Mucosa of stomach (tissue), 1 donor: ENCODE data around the gene FAM222A.

Experiments
- H3K27me3 ChIP-seq: one replicate; pipeline ENCODE4 v1.7.0; 2013; ENCODE audit warnings: mild to moderate bottlenecking, low read length; ENCODE audit not compliant: control insufficient read depth, insufficient read depth
- H3K36me3 ChIP-seq: one replicate; pipeline ENCODE4 v1.7.0; 2013; ENCODE audit warnings: low read length; ENCODE audit not compliant: control insufficient read depth, insufficient read depth
- H3K4me1 ChIP-seq: one replicate; pipeline ENCODE4 v1.7.0; 2013; ENCODE audit warnings: mild to moderate bottlenecking, low read length; ENCODE audit not compliant: control insufficient read depth, insufficient read depth
- H3K4me3 ChIP-seq: one replicate; pipeline ENCODE4 v1.7.0; 2013; ENCODE audit warnings: low read length
- H3K9ac ChIP-seq: one replicate; pipeline ENCODE4 v1.7.0; 2013; ENCODE audit warnings: mild to moderate bottlenecking, low read length, moderate library complexity
- H3K9me3 ChIP-seq: one replicate; pipeline ENCODE4 v1.7.0; 2013; ENCODE audit warnings: mild to moderate bottlenecking, low read length, moderate library complexity; ENCODE audit not compliant: control insufficient read depth
- donor health status: Pancreatic carcinoma.

Gene FAM222A

DNA sequence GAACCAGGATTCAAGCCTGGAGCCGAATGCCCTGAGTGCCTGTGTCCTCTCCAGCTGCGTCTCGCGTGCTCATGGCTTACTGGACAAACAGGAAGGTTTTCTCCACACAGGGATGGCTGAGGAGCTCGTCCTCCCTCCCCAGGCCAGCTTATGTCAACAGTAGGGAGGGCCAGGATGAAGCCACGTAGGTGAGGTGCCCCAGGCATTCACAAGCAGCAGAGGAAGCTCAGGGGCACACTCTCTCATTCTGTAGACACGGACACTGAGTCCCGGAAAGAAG lies 70.3 kb downstream of the FAM222A start:
- H3K36me3 ChIP-seq = no peaks in the 10 kb centered on the region
- no peaks in the 10 kb centered on the region for H3K4me1 ChIP-seq
- no peaks in the 10 kb centered on the region for H3K9me3 ChIP-seq
- no peak overlapping the region for H3K4me3 ChIP-seq
- no peaks in the 10 kb centered on the region for H3K27me3 ChIP-seq
- no peak overlapping the region for H3K9ac ChIP-seq

DNA sequence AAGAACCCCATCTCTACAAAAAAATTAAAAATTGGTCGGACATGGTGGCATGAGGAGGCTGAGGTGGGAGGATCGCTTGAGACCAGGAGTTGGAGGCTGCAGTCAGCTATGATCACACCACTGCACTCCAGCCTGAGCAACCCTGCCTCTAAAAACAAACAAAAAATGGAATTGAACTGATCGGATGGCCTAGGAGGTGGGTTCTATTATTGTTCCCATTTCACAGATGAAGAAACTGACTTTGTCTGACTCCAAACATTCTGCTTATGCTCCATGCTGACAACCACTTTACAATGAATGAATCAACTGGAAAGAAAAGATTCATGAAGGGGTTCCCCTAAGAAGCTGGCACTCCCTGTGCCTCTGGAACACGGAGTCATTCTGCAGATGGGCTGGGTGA lies 72.2 kb downstream of the FAM222A start:
- no peaks in the 10 kb centered on the region for H3K36me3 ChIP-seq
- no peak overlapping the region for H3K9ac ChIP-seq
- H3K4me1 ChIP-seq = no peaks in the 10 kb centered on the region
- no peak overlapping the region for H3K4me3 ChIP-seq
- H3K27me3 ChIP-seq = no peaks in the 10 kb centered on the region
- H3K9me3 ChIP-seq = no peaks in the 10 kb centered on the region

DNA sequence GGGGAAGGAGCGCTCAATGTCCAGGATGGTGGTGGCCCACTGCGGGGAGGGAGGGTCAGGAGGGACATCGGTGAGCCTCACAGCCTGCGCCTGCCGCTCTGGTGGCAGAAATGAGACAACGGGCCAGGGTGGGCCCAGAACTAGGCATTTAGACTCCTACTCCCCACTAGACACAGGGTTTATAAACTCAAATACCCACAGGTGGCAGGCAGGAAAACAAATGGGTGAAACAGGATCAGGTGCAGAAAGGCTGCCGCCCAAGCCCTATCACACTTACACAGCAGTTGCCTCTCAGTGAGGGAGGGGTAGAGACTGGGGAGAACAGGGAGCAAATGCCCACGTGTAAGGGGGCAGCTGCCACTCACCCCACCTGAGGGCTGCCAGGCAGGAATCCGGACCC lies 73.2 kb downstream of the FAM222A start:
- Histone ChIP-seq H3K9ac (no peak overlapping the region), H3K36me3 (no peaks in the 10 kb centered on the region)

DNA sequence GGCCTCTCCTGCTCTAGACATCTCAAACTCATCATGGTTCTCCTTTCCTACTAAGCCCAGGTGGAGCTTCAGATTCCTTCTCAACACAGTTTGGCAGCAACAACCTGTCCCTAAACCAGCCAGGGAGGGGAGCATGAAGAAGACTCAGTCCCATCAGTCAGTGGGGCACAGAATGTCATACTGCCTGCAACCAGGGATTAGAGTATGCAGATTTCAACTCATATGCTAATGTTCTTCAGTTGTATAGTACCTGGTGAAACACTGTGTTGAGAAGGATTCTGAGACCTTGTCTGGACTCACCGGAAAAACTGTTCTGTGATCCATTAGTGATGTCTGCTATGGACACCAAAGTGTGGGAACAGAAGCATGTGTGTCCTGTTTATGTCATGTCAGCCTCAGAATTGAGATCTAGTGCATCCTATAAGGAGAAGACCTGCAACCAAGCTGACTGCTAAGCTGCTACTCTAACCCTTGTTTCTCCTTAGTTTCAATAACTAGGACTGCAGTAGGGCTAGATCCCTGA lies 76.0 kb downstream of the FAM222A start:
- Histone ChIP-seq H3K27me3 (no peaks in the 10 kb centered on the region), H3K9ac (no peak overlapping the region), H3K4me3 (no peak overlapping the region), H3K9me3 (no peaks in the 10 kb centered on the region), H3K4me1 (no peaks in the 10 kb centered on the region), H3K36me3 (no peaks in the 10 kb centered on the region)

More for the DNA sequence above, 73.2 kb downstream of the FAM222A start:
- Histone ChIP-seq H3K4me1 (no peaks in the 10 kb centered on the region), H3K27me3 (no peaks in the 10 kb centered on the region), H3K9me3 (no peaks in the 10 kb centered on the region), H3K4me3 (no peak overlapping the region)

DNA sequence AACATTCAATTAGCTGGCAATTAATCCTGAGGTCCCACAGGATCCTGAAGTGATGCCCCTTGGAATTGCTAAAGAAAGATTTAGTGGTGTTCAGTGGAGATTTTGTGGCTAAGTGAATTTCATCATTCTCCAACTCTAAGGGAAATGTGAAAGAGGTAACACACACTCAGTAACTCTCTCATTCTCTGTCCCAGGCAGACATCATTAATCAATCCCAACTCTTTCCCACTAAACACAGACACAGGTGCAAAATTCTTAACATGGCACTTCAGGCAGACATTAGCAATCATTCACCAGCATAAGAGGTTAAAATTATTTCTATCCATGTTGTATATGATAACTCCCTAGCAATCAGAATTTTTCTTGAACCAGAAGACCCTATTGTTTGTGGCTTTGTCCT lies 79.4 kb downstream of the FAM222A start:
- H3K9me3 ChIP-seq = no peaks in the 10 kb centered on the region
- no peaks in the 10 kb centered on the region for H3K36me3 ChIP-seq
- no peaks in the 10 kb centered on the region for H3K4me1 ChIP-seq
- H3K27me3 ChIP-seq = no peaks in the 10 kb centered on the region
- H3K4me3 ChIP-seq = no peak overlapping the region
- no peak overlapping the region for H3K9ac ChIP-seq

DNA sequence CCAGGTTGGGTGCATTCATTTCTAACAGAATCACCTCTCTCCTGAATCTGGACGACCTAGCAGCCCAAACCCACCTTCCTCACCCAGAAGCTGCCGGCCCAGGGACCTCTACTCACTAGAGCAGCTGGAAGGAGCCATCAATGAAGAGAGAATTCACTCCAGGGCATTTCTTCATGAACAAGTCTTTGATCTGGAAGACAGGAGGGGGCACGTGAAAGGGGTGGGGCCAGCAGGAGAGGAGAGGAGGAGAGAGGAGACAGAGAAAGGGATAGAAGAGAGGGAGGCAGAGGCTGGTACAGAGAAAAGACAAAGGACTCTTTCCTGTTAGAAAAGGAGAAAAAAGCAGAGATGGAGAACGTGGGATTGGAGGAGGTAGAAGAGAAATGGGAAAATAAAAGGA lies 79.8 kb downstream of the FAM222A start:
- H3K36me3 ChIP-seq = no peaks in the 10 kb centered on the region
- H3K9me3 ChIP-seq = no peaks in the 10 kb centered on the region
- no peak overlapping the region for H3K9ac ChIP-seq
- no peaks in the 10 kb centered on the region for H3K4me1 ChIP-seq
- no peak overlapping the region for H3K4me3 ChIP-seq
- H3K27me3 ChIP-seq = no peaks in the 10 kb centered on the region

DNA sequence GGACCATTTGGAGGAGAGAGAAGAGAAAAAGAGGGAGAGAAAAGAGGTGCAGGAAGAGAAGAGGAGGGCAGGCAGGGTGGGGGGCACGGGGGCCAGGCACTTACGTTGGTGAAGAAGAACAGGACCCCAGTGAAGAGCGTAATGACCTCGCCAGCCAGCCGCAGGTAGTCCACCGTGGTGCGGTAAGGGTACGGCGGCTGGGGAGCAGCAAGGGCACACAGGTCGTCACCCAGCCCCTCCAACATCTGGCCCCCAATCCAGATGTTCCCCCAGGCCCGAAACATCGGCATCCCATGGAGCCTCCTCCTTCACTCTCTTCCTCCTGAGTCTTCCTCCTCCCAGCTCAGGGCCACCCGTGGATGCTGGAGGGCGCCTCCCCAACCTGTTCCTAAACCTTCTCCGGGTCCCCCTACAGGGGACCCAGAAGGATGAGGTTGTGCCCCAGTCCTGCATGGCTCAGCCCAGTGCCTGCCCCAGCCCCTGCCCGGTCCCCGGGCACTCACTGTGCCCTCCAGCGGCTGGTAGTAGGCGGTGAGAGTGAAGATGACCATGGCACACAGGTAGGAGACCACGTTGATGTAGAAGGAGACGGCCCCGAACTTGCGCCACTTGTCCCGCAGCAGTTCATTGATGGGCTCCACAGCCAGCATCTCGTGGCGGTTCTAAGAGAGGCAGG lies 80.3 kb downstream of the FAM222A start:
- no peak overlapping the region for H3K9ac ChIP-seq
- no peaks in the 10 kb centered on the region for H3K9me3 ChIP-seq
- no peaks in the 10 kb centered on the region for H3K36me3 ChIP-seq
- no peak overlapping the region for H3K4me3 ChIP-seq
- no peaks in the 10 kb centered on the region for H3K27me3 ChIP-seq
- H3K4me1 ChIP-seq = no peaks in the 10 kb centered on the region

DNA sequence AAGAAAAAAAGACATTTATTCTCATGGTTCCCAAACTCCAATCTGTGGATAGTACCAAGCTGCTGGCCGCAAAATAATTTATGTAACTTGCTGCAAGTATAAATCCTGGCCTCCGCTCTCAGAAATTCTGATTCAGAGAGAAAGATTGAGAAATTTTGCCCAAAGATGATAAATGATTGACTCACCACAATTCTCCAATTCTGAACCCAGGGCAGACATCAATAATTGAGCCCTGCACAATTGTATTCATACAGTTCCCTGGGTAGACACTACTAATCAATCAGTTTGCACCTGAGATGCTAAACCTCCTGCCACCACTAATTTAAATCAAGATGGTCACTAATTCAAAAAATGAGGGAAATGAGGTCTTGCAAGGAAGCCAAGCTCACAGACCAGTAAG lies 81.4 kb downstream of the FAM222A start:
- H3K4me3 ChIP-seq = no peak overlapping the region
- no peaks in the 10 kb centered on the region for H3K9me3 ChIP-seq
- no peaks in the 10 kb centered on the region for H3K27me3 ChIP-seq
- no peaks in the 10 kb centered on the region for H3K36me3 ChIP-seq
- no peak overlapping the region for H3K9ac ChIP-seq
- H3K4me1 ChIP-seq = no peaks in the 10 kb centered on the region

DNA sequence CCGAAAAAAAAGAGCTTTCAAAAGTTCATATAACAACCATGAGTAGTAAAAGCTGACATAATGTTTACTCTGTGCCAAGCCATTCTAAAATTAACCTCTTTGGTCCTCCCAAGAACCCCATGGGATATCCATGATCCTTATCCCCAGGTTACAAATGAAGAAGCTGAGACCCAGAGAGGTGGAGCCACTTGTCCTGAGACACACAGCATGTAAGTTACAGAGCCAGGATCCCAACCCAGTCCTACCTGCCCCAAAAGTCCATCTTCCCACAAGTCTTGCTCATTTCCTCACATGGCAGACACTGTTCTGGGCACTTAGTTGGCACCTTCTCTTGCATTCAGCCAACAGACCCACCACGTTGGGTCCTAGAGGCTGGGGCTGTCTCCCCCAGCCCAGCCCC lies 82.4 kb downstream of the FAM222A start:
- H3K9ac ChIP-seq = no peak overlapping the region
- no peaks in the 10 kb centered on the region for H3K27me3 ChIP-seq

DNA sequence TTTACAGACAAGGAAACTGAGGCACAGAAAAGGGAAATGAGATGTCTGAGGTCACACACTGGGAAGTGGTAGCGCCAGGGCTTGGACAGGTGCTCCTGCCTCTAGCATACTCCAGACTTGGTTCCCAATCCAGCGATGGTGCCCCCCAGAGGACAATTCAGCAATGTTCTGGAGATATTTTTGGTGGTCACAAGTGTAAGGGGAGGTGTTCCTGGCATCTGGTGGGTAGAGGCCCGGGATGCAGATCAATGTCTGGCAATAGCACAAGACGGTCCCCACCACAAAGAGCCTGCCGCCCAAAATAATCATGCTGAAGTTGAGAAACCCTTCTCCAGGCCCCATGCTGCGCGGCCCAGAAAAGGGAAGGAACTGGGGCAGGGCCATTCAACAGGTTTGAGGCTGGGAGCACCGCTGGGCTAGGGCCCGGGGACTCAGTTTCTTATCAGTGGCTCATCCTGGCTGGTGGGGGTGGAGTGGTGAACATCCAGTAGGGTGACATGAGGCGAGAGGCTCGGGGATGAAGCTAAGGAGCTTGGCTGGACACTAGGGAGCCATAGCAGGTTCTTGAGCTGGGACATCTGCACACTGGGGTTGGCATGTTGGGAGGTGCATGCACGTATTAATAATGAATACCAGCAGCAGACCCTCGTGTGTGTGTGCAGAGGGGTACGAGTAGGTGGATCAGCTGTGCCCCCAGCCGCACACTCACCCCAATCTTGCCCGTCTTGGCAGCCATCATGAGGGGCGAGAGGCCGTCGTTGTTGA lies 84.5 kb downstream of the FAM222A start:
- Histone ChIP-seq H3K9ac (no peak overlapping the region), H3K9me3 (no peaks in the 10 kb centered on the region), H3K4me1 (no peaks in the 10 kb centered on the region), H3K36me3 (no peaks in the 10 kb centered on the region), H3K27me3 (no peaks in the 10 kb centered on the region), H3K4me3 (no peak overlapping the region)

More for the DNA sequence above, 82.4 kb downstream of the FAM222A start:
- no peak overlapping the region for H3K4me3 ChIP-seq
- no peaks in the 10 kb centered on the region for H3K4me1 ChIP-seq
- H3K36me3 ChIP-seq = no peaks in the 10 kb centered on the region
- H3K9me3 ChIP-seq = no peaks in the 10 kb centered on the region

DNA sequence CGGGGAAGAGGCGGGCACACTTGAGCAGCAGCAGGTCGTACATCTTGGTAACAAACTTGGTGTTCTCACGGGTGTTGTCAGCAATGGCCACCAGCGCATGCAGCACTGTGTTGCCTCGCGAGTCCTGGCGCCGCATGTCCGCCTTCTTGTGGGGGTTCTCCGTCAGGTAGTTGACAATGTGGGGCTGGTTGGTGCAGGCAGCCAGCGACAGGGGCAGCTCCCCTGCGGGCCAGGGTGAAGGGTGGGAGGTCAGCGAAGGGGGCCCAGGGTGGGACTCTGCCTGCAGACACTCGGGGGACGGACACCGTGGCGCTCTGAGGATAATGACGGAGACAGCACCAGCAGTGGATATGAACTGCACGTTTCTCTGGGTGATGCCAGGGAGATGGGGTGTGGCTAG lies 85.1 kb downstream of the FAM222A start:
- Histone ChIP-seq H3K27me3 (no peaks in the 10 kb centered on the region), H3K4me1 (no peaks in the 10 kb centered on the region), H3K9me3 (no peaks in the 10 kb centered on the region), H3K36me3 (no peaks in the 10 kb centered on the region), H3K4me3 (no peak overlapping the region), H3K9ac (no peak overlapping the region)

DNA sequence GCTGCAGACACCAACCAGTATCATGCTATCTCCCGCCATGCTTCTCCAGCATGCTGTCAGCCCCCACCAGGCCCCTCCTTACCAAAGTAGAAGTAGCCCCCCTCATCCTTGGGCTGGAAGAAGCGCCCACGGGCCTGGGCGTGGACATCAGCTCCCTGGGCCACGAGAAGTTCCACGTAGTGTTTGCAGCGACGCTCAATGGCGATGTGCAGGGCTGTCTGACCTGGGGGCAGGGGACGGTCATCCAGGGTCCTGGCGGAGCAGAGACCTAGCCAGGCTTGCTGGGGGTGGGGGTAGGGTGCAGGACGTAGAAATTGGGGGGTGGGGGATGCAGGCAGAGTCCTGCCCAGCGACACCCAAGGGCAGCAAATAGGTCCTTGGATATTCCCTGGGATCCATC lies 86.9 kb downstream of the FAM222A start:
- Histone ChIP-seq H3K27me3 (no peaks in the 10 kb centered on the region), H3K9ac (no peak overlapping the region), H3K9me3 (no peaks in the 10 kb centered on the region), H3K36me3 (no peaks in the 10 kb centered on the region), H3K4me1 (no peaks in the 10 kb centered on the region), H3K4me3 (no peak overlapping the region)
